ENCODE data around the gene AKAP11.

DNA sequence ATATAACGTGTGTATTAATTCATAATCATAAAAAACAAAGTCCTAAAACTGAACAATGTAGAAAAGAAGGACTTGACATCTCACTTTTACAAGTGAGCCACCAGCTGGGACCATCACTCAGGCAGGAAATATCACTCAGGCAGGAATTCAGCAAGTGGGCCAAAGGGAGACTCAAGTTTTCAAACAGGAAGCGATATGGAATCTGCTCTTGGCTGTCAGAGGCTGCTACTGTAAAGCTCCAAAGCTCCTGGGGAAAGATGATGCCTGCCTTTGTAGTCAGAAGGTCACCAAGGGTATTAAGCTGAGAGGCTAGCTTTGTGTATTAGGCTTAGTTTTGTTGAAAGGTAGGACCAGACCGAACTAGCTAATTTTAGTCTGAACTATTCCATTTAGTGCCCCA, 5.5 kb upstream of the AKAP11 start:
- TF ChIP-seq, protein P1, sequence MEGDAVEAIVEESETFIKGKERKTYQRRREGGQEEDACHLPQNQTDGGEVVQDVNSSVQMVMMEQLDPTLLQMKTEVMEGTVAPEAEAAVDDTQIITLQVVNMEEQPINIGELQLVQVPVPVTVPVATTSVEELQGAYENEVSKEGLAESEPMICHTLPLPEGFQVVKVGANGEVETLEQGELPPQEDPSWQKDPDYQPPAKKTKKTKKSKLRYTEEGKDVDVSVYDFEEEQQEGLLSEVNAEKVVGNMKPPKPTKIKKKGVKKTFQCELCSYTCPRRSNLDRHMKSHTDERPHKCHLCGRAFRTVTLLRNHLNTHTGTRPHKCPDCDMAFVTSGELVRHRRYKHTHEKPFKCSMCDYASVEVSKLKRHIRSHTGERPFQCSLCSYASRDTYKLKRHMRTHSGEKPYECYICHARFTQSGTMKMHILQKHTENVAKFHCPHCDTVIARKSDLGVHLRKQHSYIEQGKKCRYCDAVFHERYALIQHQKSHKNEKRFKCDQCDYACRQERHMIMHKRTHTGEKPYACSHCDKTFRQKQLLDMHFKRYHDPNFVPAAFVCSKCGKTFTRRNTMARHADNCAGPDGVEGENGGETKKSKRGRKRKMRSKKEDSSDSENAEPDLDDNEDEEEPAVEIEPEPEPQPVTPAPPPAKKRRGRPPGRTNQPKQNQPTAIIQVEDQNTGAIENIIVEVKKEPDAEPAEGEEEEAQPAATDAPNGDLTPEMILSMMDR (conservative IDR thresholded peaks at IDR 0.05; ENCODE audit: low read depth, low read length) = no peak
- TF ChIP-seq EZH2phosphoT487 (IDR thresholded peaks at IDR 0.05; ENCODE audit: borderline replicate concordance, low read length) = no peak
- no peak for TF ChIP-seq EZH2 (IDR thresholded peaks at IDR 0.05; ENCODE audit: low read length, unreplicated experiment)
